Gastroesophageal sphincter (tissue), 4 donors: ENCODE measurements around the gene IFT122. TPM values are rescaled to one million over a fixed set of nuclear protein-coding genes. Genes with fewer than 3 reads are reported as not detected.
A peak's percentile ranks its signal among the peaks of the same experiment; 100 is the strongest.
"Not testable (repeated sequence)": the region's sequence is repeated elsewhere in the genome, so short reads cannot be mapped to it uniquely, and the experiment has no call there.

ENCODE experiments used
- ATAC-seq: fragments of 150-250 bp; one replicate; pipeline ENCODE4 v1.9.1; 2016; ENCODE audit warnings: mild to moderate bottlenecking, moderate library complexity
- H3K27ac ChIP-seq, 4 donors: fragments of 200-600 bp; sonication (generic) in 3 of 4; 1 replicate in 3 of 4; 2 replicates in 1 of 4; pipeline ENCODE4 v1.5.1; 2016 to 2019
- H3K27me3 ChIP-seq: fragments of 200-600 bp; sonication (generic); one replicate; pipeline ENCODE4 v1.5.1; 2019
- H3K36me3 ChIP-seq, 2 donors: fragments of 200-600 bp; sonication (generic); one replicate each; pipeline ENCODE4 v1.5.1; 2019; ENCODE audit warnings: control low read depth in 1 of 2
- H3K4me1 ChIP-seq, 3 donors: fragments of 200-600 bp; sonication (generic); 1 replicate in 2 of 3; 2 replicates in 1 of 3; pipeline ENCODE4 v1.5.1; 2016 to 2019; ENCODE audit warnings: control low read depth in 2 of 3
- H3K4me3 ChIP-seq, 2 donors: fragments of 200-600 bp; sonication (generic); one replicate each; pipeline ENCODE4 v1.5.1; 2019; ENCODE audit warnings: mild to moderate bottlenecking in 1 of 2, moderate library complexity in 1 of 2
- H3K9me3 ChIP-seq, 3 donors: fragments of 200-600 bp; sonication (generic); one replicate each; pipeline ENCODE4 v1.5.1; 2017 to 2019; ENCODE audit warnings: control low read depth in 2 of 3
- CTCF ChIP-seq, 4 experiments: fragments of 200-600 bp in 2 of 4; fragments of 450-650 bp in 2 of 4; sonication (generic) in 1 of 4; IDR thresholded peaks; one replicate each; pipeline ENCODE4 v1.5.1; 2017 to 2019; ENCODE audit warnings: antibody characterized with exemption in 4 of 4, mild to moderate bottlenecking in 2 of 4, moderate library complexity in 2 of 4
- EP300 ChIP-seq: sonication (generic); formaldehyde crosslinking; IDR thresholded peaks from one replicate; pipeline ENCODE4 v1.6.1; 2017; ENCODE audit warnings: antibody characterized with exemption, mild to moderate bottlenecking
- POLR2A ChIP-seq, 2 donors: fragments of 450-650 bp; IDR thresholded peaks; one replicate each; pipeline ENCODE4 v1.6.1; 2017; ENCODE audit warnings: antibody characterized with exemption in 2 of 2, mild to moderate bottlenecking in 2 of 2, moderate library complexity in 1 of 2
- POLR2AphosphoS5 ChIP-seq: sonication (generic); formaldehyde crosslinking; IDR thresholded peaks from one replicate; pipeline ENCODE4 v1.6.1; 2017; ENCODE audit warnings: antibody characterized with exemption
- WGBS, 2 donors: methylation state at CpG; one replicate each; pipeline ENCODE4 v1.1.5; 2018; ENCODE audit warnings: low coverage in 1 of 2; 5-methylcytosine and 5-hydroxymethylcytosine counted together
- total RNA-seq, 4 donors: library from RNA; depleted of rRNA; stranded (reverse); fragments of >200 nt; gene quantifications; one replicate each; pipeline ENCODE4 v1.1.0, GENCODE V29; 2016

IFT122 gene
- total RNA-seq, 4 donors from 2014 or later: 18.1 to 38.3 (median 26.8) TPM

GRCh38 chr3:129404130-129404529 lies 35.9 kb upstream of the IFT122 start:
- Histone ChIP-seq H3K4me1 (peaks cover 0 to 7% (median 0%) of the 10 kb centered on the region in 3 donors), H3K4me3 (no peak overlapping the region), H3K9me3 (no peaks in the 10 kb centered on the region), H3K27me3 (no peaks in the 10 kb centered on the region), H3K36me3 (no peaks in the 10 kb centered on the region), H3K27ac (no peak overlapping the region)
- no peak for ATAC-seq
- 78 to 81% methylated on average over 3 to 7 of the region's 8 CpGs for WGBS, 2 donors
- TF ChIP-seq EP300 (no peak), CTCF (IDR thresholded peaks at IDR 0.05) (no peak), POLR2A (IDR thresholded peaks at IDR 0.05) (no peak), POLR2AphosphoS5 (no peak)

GRCh38 chr3:129404610-129405009 lies 35.4 kb upstream of the IFT122 start:
- H3K4me3 ChIP-seq: no peak overlapping the region
- no peak for ATAC-seq
- no peaks in the 10 kb centered on the region for H3K36me3 ChIP-seq
- H3K27me3 ChIP-seq: no peaks in the 10 kb centered on the region
- peaks cover 0 to 7% (median 0%) of the 10 kb centered on the region in 3 donors for H3K4me1 ChIP-seq
- TF ChIP-seq POLR2A (IDR thresholded peaks at IDR 0.05): no peak
- no peak for TF ChIP-seq POLR2AphosphoS5
- TF ChIP-seq CTCF (IDR thresholded peaks at IDR 0.05): no peak
- TF ChIP-seq EP300: no peak
- 75 to 79% methylated on average over 2 to 4 of the region's 5 CpGs for WGBS, 2 donors
- no peaks in the 10 kb centered on the region for H3K9me3 ChIP-seq
- no peak overlapping the region for H3K27ac ChIP-seq

- peak; percentile 55 for ATAC-seq
- no peaks in the 10 kb centered on the region for H3K9me3 ChIP-seq
- no peaks in the 10 kb centered on the region for H3K4me1 ChIP-seq
- TF ChIP-seq POLR2A (IDR thresholded peaks at IDR 0.05): no peak
- TF ChIP-seq CTCF (IDR thresholded peaks at IDR 0.05): no peak
- TF ChIP-seq EP300: no peak
- TF ChIP-seq POLR2AphosphoS5: no peak
- no peaks in the 10 kb centered on the region for H3K36me3 ChIP-seq
- H3K27me3 ChIP-seq: peaks cover 6% of the 10 kb centered on the region
- 68 to 69% methylated on average over 2 of the region's 2 CpGs for WGBS, 2 donors
- H3K4me3 ChIP-seq: no peak overlapping the region
- no peak overlapping the region for H3K27ac ChIP-seq
Measured at GRCh38 chr3:129409541-129409940, 30.5 kb upstream of the IFT122 start.

GRCh38 chr3:129410971-129411370 lies 29.1 kb upstream of the IFT122 start:
- no peak for ATAC-seq
- Histone ChIP-seq H3K27ac (no peak overlapping the region), H3K4me3 (no peak overlapping the region), H3K9me3 (no peaks in the 10 kb centered on the region), H3K27me3 (peaks cover 6% of the 10 kb centered on the region), H3K4me1 (no peaks in the 10 kb centered on the region), H3K36me3 (no peaks in the 10 kb centered on the region)
- 79 to 100% methylated on average over 3 to 12 of the region's 17 CpGs for WGBS, 2 donors
- TF ChIP-seq EP300: no peak
- no peak for TF ChIP-seq CTCF (IDR thresholded peaks at IDR 0.05)
- no peak for TF ChIP-seq POLR2A (IDR thresholded peaks at IDR 0.05)
- TF ChIP-seq POLR2AphosphoS5: no peak

GRCh38 chr3:129412542-129413198 lies 27.4 kb upstream of the IFT122 start:
- H3K27ac ChIP-seq: no peak overlapping the region
- no peaks in the 10 kb centered on the region for H3K9me3 ChIP-seq
- H3K27me3 ChIP-seq: peaks cover 6% of the 10 kb centered on the region
- 28 to 67% methylated on average over 2 to 4 of the region's 6 CpGs for WGBS, 2 donors
- no peak for TF ChIP-seq POLR2A (IDR thresholded peaks at IDR 0.05)
- no peak for TF ChIP-seq CTCF (IDR thresholded peaks at IDR 0.05)
- no peak for TF ChIP-seq EP300
- TF ChIP-seq POLR2AphosphoS5: no peak
- H3K36me3 ChIP-seq: no peaks in the 10 kb centered on the region
- no peak overlapping the region for H3K4me3 ChIP-seq
- no peak for ATAC-seq
- peaks cover 0 to 4% (median 0%) of the 10 kb centered on the region in 3 donors for H3K4me1 ChIP-seq

GRCh38 chr3:129413238-129413637 lies 26.8 kb upstream of the IFT122 start:
- not testable (repeated sequence) for H3K36me3 ChIP-seq, H3K27me3 ChIP-seq, H3K27ac ChIP-seq, H3K4me1 ChIP-seq, H3K4me3 ChIP-seq, H3K9me3 ChIP-seq, ATAC-seq
- WGBS, 2 donors: 86% methylated on average over 2 of the region's 3 CpGs; no CpG with 5 or more reads in 1 of the 2 donors
